NCI-H2196 (cell line): ENCODE data around the gene SPOCK1.

Source experiments
- DNase-seq: peaks from one replicate; lab custom pipeline; 2025; ENCODE audit not compliant: unreplicated experiment; lab: John Stamatoyannopoulos, UW

Gene SPOCK1

GRCh38 chr5:137366526-137366925 is 132.6 kb downstream of the SPOCK1 start:
- no peak for DNase-seq

- DNase-seq, result no peak
Observed at GRCh38 chr5:137365126-137365865, 133.8 kb downstream of the SPOCK1 start.

GRCh38 chr5:137361280-137361679 is 137.8 kb downstream of the SPOCK1 start:
- DNase-seq, result no peak

GRCh38 chr5:137360607-137361006 is 138.5 kb downstream of the SPOCK1 start:
- DNase-seq, result no peak

GRCh38 chr5:137359941-137360340 is 139.2 kb downstream of the SPOCK1 start:
- DNase-seq, result no peak

GRCh38 chr5:137357436-137357835 is 141.7 kb downstream of the SPOCK1 start:
- DNase-seq, result no peak

- no peak for DNase-seq
Observed at GRCh38 chr5:137356127-137356526, 143.0 kb downstream of the SPOCK1 start.

- DNase-seq, result no peak
Observed at GRCh38 chr5:137355708-137356107, 143.4 kb downstream of the SPOCK1 start.

GRCh38 chr5:137352095-137352494 is 147.0 kb downstream of the SPOCK1 start:
- no peak for DNase-seq

GRCh38 chr5:137350791-137351190 is 148.3 kb downstream of the SPOCK1 start:
- no peak for DNase-seq

- no peak for DNase-seq
Observed at GRCh38 chr5:137348759-137349158, 150.4 kb downstream of the SPOCK1 start.

GRCh38 chr5:137347865-137348264 is 151.3 kb downstream of the SPOCK1 start:
- no peak for DNase-seq

GRCh38 chr5:137346281-137346680 is 152.8 kb downstream of the SPOCK1 start:
- no peak for DNase-seq

GRCh38 chr5:137345396-137345795 is 153.7 kb downstream of the SPOCK1 start:
- no peak for DNase-seq

GRCh38 chr5:137344723-137345322 is 154.3 kb downstream of the SPOCK1 start:
- DNase-seq, result peak; percentile 39

GRCh38 chr5:137344021-137344420 is 155.1 kb downstream of the SPOCK1 start:
- no peak for DNase-seq

- no peak for DNase-seq
Observed at GRCh38 chr5:137342764-137343163, 156.4 kb downstream of the SPOCK1 start.

GRCh38 chr5:137341831-137342230 is 157.3 kb downstream of the SPOCK1 start:
- DNase-seq, result no peak

GRCh38 chr5:137340881-137341280 is 158.2 kb downstream of the SPOCK1 start:
- DNase-seq, result no peak

- DNase-seq, result no peak
Observed at GRCh38 chr5:137336565-137337120, 162.5 kb downstream of the SPOCK1 start.

GRCh38 chr5:137336161-137336560 is 163.0 kb downstream of the SPOCK1 start:
- no peak for DNase-seq

GRCh38 chr5:137335493-137335892 is 163.6 kb downstream of the SPOCK1 start:
- DNase-seq, result no peak
